T-cell (primary cell): ENCODE measurements around the gene SYT6. TPM values are rescaled to one million over a fixed set of nuclear protein-coding genes. Genes with fewer than 3 reads are reported as not detected.
"Not testable (repeated sequence)": the region's sequence is repeated elsewhere in the genome, so short reads cannot be mapped to it uniquely, and the experiment has no call there.

Experiments
- ATAC-seq, 4 experiments: fragments of 200-7000 bp in 3 of 4; fragments of 150-1000 bp in 1 of 4; cut with Tn5 transposase; replicated peaks in 1 of 4; 1 replicate in 3 of 4; 2 replicates in 1 of 4; pipeline ENCODE4 v1.10.0; 2021; ENCODE audit warnings: moderate library complexity in 3 of 4, mild to moderate bottlenecking in 2 of 4, moderate number of reproducible peaks in 1 of 4
- CTCF ChIA-PET, 2 donors: fragments of 300-600 bp; sonication (Branson Sonifier 250); formaldehyde crosslinking; loops; one replicate each; lab custom pipeline; 2022; ENCODE audit warnings: antibody characterized with exemption in 2 of 2; lab: Charles Lee
- POLR2A ChIA-PET, 2 donors: fragments of 300-600 bp; sonication (Branson Sonifier 250); formaldehyde crosslinking; loops; one replicate each; lab custom pipeline; 2022; ENCODE audit warnings: antibody characterized with exemption in 2 of 2; lab: Charles Lee
- DNase-seq, 35 experiments: peaks; one replicate each; pipeline versions ENCODE4 v3.0.0 to v3.0.0-alpha.2; 2013 to 2023
- H3K27ac ChIP-seq: one replicate; pipeline ENCODE4 v1.5.1; 2013; ENCODE audit warnings: low read length
- H3K27me3 ChIP-seq, 2 experiments: replicated peaks in 1 of 2; 1 replicate in 1 of 2; 2 replicates in 1 of 2; pipeline versions ENCODE4 v1.6.1 to v1.7.0; 2013; ENCODE audit warnings: low read length in 1 of 2, mixed read lengths in 1 of 2; ENCODE audit not compliant: control insufficient read depth in 2 of 2, insufficient read depth in 2 of 2; ENCODE audit errors: extremely low read depth in 1 of 2
- H3K36me3 ChIP-seq, 2 donors: 1 replicate in 1 of 2; 2 replicates in 1 of 2; pipeline versions ENCODE4 v1.6.1 to v1.7.0; 2013; ENCODE audit warnings: low read length in 1 of 2; ENCODE audit not compliant: control insufficient read depth in 2 of 2, insufficient read depth in 1 of 2; ENCODE audit errors: extremely low read depth in 1 of 2
- H3K4me1 ChIP-seq, 2 experiments: 1 replicate in 1 of 2; 2 replicates in 1 of 2; pipeline versions ENCODE4 v1.6.1 to v1.7.0; 2013; ENCODE audit warnings: low read length in 2 of 2, mixed read lengths in 1 of 2; ENCODE audit not compliant: insufficient read depth in 2 of 2, control insufficient read depth in 1 of 2; ENCODE audit errors: extremely low read depth in 1 of 2
- H3K4me3 ChIP-seq, 2 donors: 1 replicate in 1 of 2; 2 replicates in 1 of 2; pipeline versions ENCODE4 v1.5.1 to v1.7.0; 2013; ENCODE audit warnings: mild to moderate bottlenecking in 2 of 2, low read length in 1 of 2, moderate library complexity in 1 of 2; ENCODE audit not compliant: control insufficient read depth in 1 of 2; ENCODE audit errors: extremely low read depth in 1 of 2
- H3K9me3 ChIP-seq: 2 replicates; pipeline ENCODE4 v1.7.0; 2013
- H3K27ac Mint-ChIP-seq, 2 donors: one replicate each; pipeline ENCODE4 v1.8.0; 2020 to 2021; ENCODE audit warnings: mild to moderate bottlenecking in 2 of 2, mixed read lengths in 2 of 2
- H3K27me3 Mint-ChIP-seq, 2 donors: one replicate each; pipeline ENCODE4 v1.8.0; 2021 to 2022; ENCODE audit warnings: mixed read lengths in 2 of 2
- H3K36me3 Mint-ChIP-seq: one replicate; pipeline ENCODE4 v1.8.0; 2021; ENCODE audit warnings: mixed read lengths
- H3K4me1 Mint-ChIP-seq, 3 donors: one replicate each; pipeline ENCODE4 v1.8.0; 2020 to 2022; ENCODE audit warnings: mixed read lengths in 3 of 3, mild to moderate bottlenecking in 1 of 3
- H3K4me3 Mint-ChIP-seq, 3 donors: one replicate each; pipeline ENCODE4 v1.8.0; 2020 to 2022; ENCODE audit warnings: mild to moderate bottlenecking in 3 of 3, mixed read lengths in 3 of 3, moderate library complexity in 3 of 3
- H3K9me3 Mint-ChIP-seq, 3 donors: one replicate each; pipeline ENCODE4 v1.8.0; 2020 to 2022; ENCODE audit warnings: mixed read lengths in 3 of 3
- WGBS: methylation state at CpG from one replicate; pipeline ENCODE4 v1.1.5; 2013; ENCODE audit warnings: missing lambda C conversion rate; ENCODE audit not compliant: insufficient coverage; 5-methylcytosine and 5-hydroxymethylcytosine counted together
- total RNA-seq, 35 experiments: library from RNA in 6 of 35; stranded (reverse) in 6 of 35; fragments of 120-200 nt in 1 of 35; gene quantifications; one replicate each; pipeline versions ENCODE4 v1.2.1 to v1.2.4 and lab custom pipeline; 2013 to 2026

The SYT6 gene
- total RNA-seq, 5 donors from 2014 or later (not counting 1 experiment from before 2014, with no cell fraction given), result 0.12 to 0.20 (median 0.18) TPM; not detected in 2

- no peak for DNase-seq
- no peaks in the 10 kb centered on the region for H3K9me3 ChIP-seq
- WGBS, result 11% methylated on average over 3 of the region's 8 CpGs
- Mint-ChIP-seq H3K36me3 (no peaks in the 10 kb centered on the region), H3K4me3 (no peak overlapping the region), H3K27ac (no peak overlapping the region), H3K27me3 (peaks cover 1 to 5% of the 10 kb centered on the region in 2 donors), H3K4me1 (no peaks in the 10 kb centered on the region), H3K9me3 (peaks cover 0 to 3% (median 0%) of the 10 kb centered on the region in 3 donors)
- H3K36me3 ChIP-seq, result no peaks in the 10 kb centered on the region
- H3K4me3 ChIP-seq, result no peak overlapping the region
- H3K4me1 ChIP-seq, result no peaks in the 10 kb centered on the region
- peaks cover 0 to 3% of the 10 kb centered on the region in 2 experiments for H3K27me3 ChIP-seq
- no peak overlapping the region for H3K27ac ChIP-seq
- CTCF ChIA-PET, result no interaction called here
- POLR2A ChIA-PET, result interaction anchor here in 1 of 2 donors (0.6 kb wide), 1 partner anchor 402 kb away, joined by 3 read pairs; no protein-coding TSS in a partner anchor
- ATAC-seq, result no peak
These were observed 91.1 kb downstream of the SYT6 start for GRCh38 chr1:114062477-114063099.

GRCh38 chr1:114061121-114061830 lies 92.4 kb downstream of the SYT6 start:
- Mint-ChIP-seq H3K4me3 (no peak overlapping the region), H3K9me3 (peaks cover 0 to 9% (median 3%) of the 10 kb centered on the region in 3 donors), H3K27ac (no peak overlapping the region), H3K27me3 (peaks cover 4% of the 10 kb centered on the region in 2 donors), H3K4me1 (no peaks in the 10 kb centered on the region), H3K36me3 (no peaks in the 10 kb centered on the region)
- WGBS, result 54% methylated on average over 1 of the region's 1 CpG
- ATAC-seq (no peak), DNase-seq (no peak)
- no peak overlapping the region for H3K4me3 ChIP-seq
- POLR2A ChIA-PET, result no interaction called here
- no peaks in the 10 kb centered on the region for H3K36me3 ChIP-seq
- peaks cover 0 to 3% of the 10 kb centered on the region in 2 experiments for H3K27me3 ChIP-seq
- CTCF ChIA-PET, result no interaction called here
- H3K9me3 ChIP-seq, result no peaks in the 10 kb centered on the region
- no peak overlapping the region for H3K27ac ChIP-seq
- no peaks in the 10 kb centered on the region for H3K4me1 ChIP-seq

- 100% methylated on average over 1 of the region's 6 CpGs for WGBS
- H3K36me3 Mint-ChIP-seq, CTCF ChIA-PET, H3K9me3 ChIP-seq, H3K36me3 ChIP-seq, ATAC-seq, H3K4me3 Mint-ChIP-seq, H3K27ac ChIP-seq, POLR2A ChIA-PET, H3K9me3 Mint-ChIP-seq, H3K27ac Mint-ChIP-seq, DNase-seq, H3K4me3 ChIP-seq, H3K4me1 Mint-ChIP-seq, H3K4me1 ChIP-seq, H3K27me3 Mint-ChIP-seq: not testable (repeated sequence)
- peaks cover 0 to 13% of the 10 kb centered on the region in 2 experiments for H3K27me3 ChIP-seq
These were observed 95.4 kb downstream of the SYT6 start for GRCh38 chr1:114058236-114058635.

GRCh38 chr1:114054148-114054547 lies 99.5 kb downstream of the SYT6 start:
- H3K4me3 ChIP-seq, result no peak overlapping the region
- WGBS, result 100% methylated on average over 1 of the region's 2 CpGs
- Mint-ChIP-seq H3K27me3 (peaks cover 8 to 10% of the 10 kb centered on the region in 2 donors), H3K9me3 (peaks cover 0 to 9% (median 3%) of the 10 kb centered on the region in 3 donors), H3K4me1 (no peaks in the 10 kb centered on the region), H3K4me3 (no peak overlapping the region), H3K36me3 (no peaks in the 10 kb centered on the region), H3K27ac (no peak overlapping the region)
- H3K4me1 ChIP-seq, result no peaks in the 10 kb centered on the region
- DNase-seq, result no peak
- ChIA-PET POLR2A (no interaction called here), CTCF (interaction anchor here in 1 of 2 donors (0.5 kb wide), 1 partner anchor 19 kb away, joined by 6 read pairs; no protein-coding TSS in a partner anchor)
- ATAC-seq, result no peak
- H3K27me3 ChIP-seq, result peaks cover 0 to 10% of the 10 kb centered on the region in 2 experiments
- H3K36me3 ChIP-seq, result no peaks in the 10 kb centered on the region
- no peak overlapping the region for H3K27ac ChIP-seq
- no peaks in the 10 kb centered on the region for H3K9me3 ChIP-seq

GRCh38 chr1:114048232-114048631 lies 105.4 kb downstream of the SYT6 start:
- Mint-ChIP-seq H3K4me1 (no peaks in the 10 kb centered on the region), H3K36me3 (no peaks in the 10 kb centered on the region), H3K27ac (no peak overlapping the region), H3K27me3 (peaks cover 4 to 10% of the 10 kb centered on the region in 2 donors), H3K4me3 (no peak overlapping the region), H3K9me3 (no peaks in the 10 kb centered on the region)
- 71% methylated on average over 1 of the region's 1 CpG for WGBS
- Histone ChIP-seq H3K9me3 (no peaks in the 10 kb centered on the region), H3K36me3 (no peaks in the 10 kb centered on the region), H3K4me3 (no peak overlapping the region), H3K4me1 (no peaks in the 10 kb centered on the region), H3K27ac (no peak overlapping the region), H3K27me3 (no peaks in the 10 kb centered on the region)
- ChIA-PET CTCF (no interaction called here), POLR2A (no interaction called here)
- DNase-seq (no peak), ATAC-seq (no peak)

GRCh38 chr1:114043548-114043947 lies 110.1 kb downstream of the SYT6 start:
- H3K9me3 Mint-ChIP-seq, result no peaks in the 10 kb centered on the region
- no CpG with 5 or more reads among the region's 5 CpGs for WGBS
- H3K27me3 Mint-ChIP-seq, result peaks cover 0 to 7% of the 10 kb centered on the region in 2 donors
- Histone ChIP-seq H3K27ac (no peak overlapping the region), H3K9me3 (no peaks in the 10 kb centered on the region), H3K27me3 (peaks cover 0 to 4% of the 10 kb centered on the region in 2 experiments), H3K4me1 (no peaks in the 10 kb centered on the region), H3K36me3 (no peaks in the 10 kb centered on the region), H3K4me3 (no peak overlapping the region)
- no peak for ATAC-seq
- H3K4me1 Mint-ChIP-seq, result no peaks in the 10 kb centered on the region
- POLR2A ChIA-PET, result no interaction called here
- H3K4me3 Mint-ChIP-seq, result no peak overlapping the region
- CTCF ChIA-PET, result no interaction called here
- no peak overlapping the region for H3K27ac Mint-ChIP-seq
- no peaks in the 10 kb centered on the region for H3K36me3 Mint-ChIP-seq
- DNase-seq, result no peak
